ENCODE measurements around the gene EIF4G1.

Gene EIF4G1

GRCh38 chr3:184366619-184367289 is 52.3 kb downstream of the EIF4G1 start:
- peaks cover 49% of the 10 kb centered on the region for H3K36me3 ChIP-seq
- H3K9me3 ChIP-seq (ENCODE audit: severe bottlenecking): no peaks in the 10 kb centered on the region
- no peak for TF ChIP-seq CTCF (IDR thresholded peaks at IDR 0.05; ENCODE audit: low read depth, low read length)
- H3K4me3 ChIP-seq (ENCODE audit: low read depth, low read length): no peak overlapping the region
- no peaks in the 10 kb centered on the region for H3K27me3 ChIP-seq (ENCODE audit: insufficient read depth, low read depth, severe bottlenecking)
- no peak overlapping the region for H3K27ac ChIP-seq
- no peak for DNase-seq

GRCh38 chr3:184368116-184368515 is 53.7 kb downstream of the EIF4G1 start:
- H3K27me3 ChIP-seq (ENCODE audit: insufficient read depth, low read depth, severe bottlenecking): no peaks in the 10 kb centered on the region
- peaks cover 51% of the 10 kb centered on the region for H3K36me3 ChIP-seq
- no peak for DNase-seq

GRCh38 chr3:184368586-184369183 is 54.3 kb downstream of the EIF4G1 start:
- no peaks in the 10 kb centered on the region for H3K27me3 ChIP-seq (ENCODE audit: insufficient read depth, low read depth, severe bottlenecking)
- peaks cover 51% of the 10 kb centered on the region for H3K36me3 ChIP-seq
- no peak overlapping the region for H3K27ac ChIP-seq
- H3K9me3 ChIP-seq (ENCODE audit: severe bottlenecking): no peaks in the 10 kb centered on the region
- TF ChIP-seq CTCF (IDR thresholded peaks at IDR 0.05; ENCODE audit: low read depth, low read length): no peak
- DNase-seq: no peak
- no peak overlapping the region for H3K4me3 ChIP-seq (ENCODE audit: low read depth, low read length)

More at GRCh38 chr3:184368116-184368515, 53.7 kb downstream of the EIF4G1 start:
- Histone ChIP-seq H3K27ac (no peak overlapping the region), H3K9me3 (ENCODE audit: severe bottlenecking) (no peaks in the 10 kb centered on the region), H3K4me3 (ENCODE audit: low read depth, low read length) (no peak overlapping the region)
- no peak for TF ChIP-seq CTCF (IDR thresholded peaks at IDR 0.05; ENCODE audit: low read depth, low read length)

- Histone ChIP-seq H3K4me3 (ENCODE audit: low read depth, low read length) (no peak overlapping the region), H3K9me3 (ENCODE audit: severe bottlenecking) (no peaks in the 10 kb centered on the region), H3K27ac (no peak overlapping the region; the same call in 1 of the 2 replicates), H3K27me3 (ENCODE audit: insufficient read depth, low read depth, severe bottlenecking) (no peaks in the 10 kb centered on the region), H3K36me3 (peaks cover 35% of the 10 kb centered on the region)
- DNase-seq: peak; percentile 84
- TF ChIP-seq CTCF (IDR thresholded peaks at IDR 0.05; ENCODE audit: low read depth, low read length): peak; percentile 99
Measured at GRCh38 chr3:184371570-184372018, 57.2 kb downstream of the EIF4G1 start.

GRCh38 chr3:184372296-184372821 is 58.0 kb downstream of the EIF4G1 start:
- no peak overlapping the region for H3K4me3 ChIP-seq (ENCODE audit: low read depth, low read length)

More at GRCh38 chr3:184372296-184372821, 58.0 kb downstream of the EIF4G1 start:
- peaks cover 28% of the 10 kb centered on the region for H3K36me3 ChIP-seq
- H3K27ac ChIP-seq: no peak overlapping the region
- no peak for TF ChIP-seq CTCF (IDR thresholded peaks at IDR 0.05; ENCODE audit: low read depth, low read length)
- H3K27me3 ChIP-seq (ENCODE audit: insufficient read depth, low read depth, severe bottlenecking): no peaks in the 10 kb centered on the region
- DNase-seq: no peak
- no peaks in the 10 kb centered on the region for H3K9me3 ChIP-seq (ENCODE audit: severe bottlenecking)
